Brain microvascular endothelial cell (primary cell): Measurements from ENCODE around the gene PGAP1.

Experiments
- DNase-seq: peaks from one replicate; pipeline ENCODE4 v3.0.0-alpha.2; 2020
- H3K27ac ChIP-seq: fragments of 250-450 bp; sonication (Bioruptor Pico); 2 replicates; pipeline ENCODE4 v1.5.1; 2020; ENCODE audit warnings: mild to moderate bottlenecking, moderate library complexity
- H3K27me3 ChIP-seq: fragments of 250-450 bp; sonication (Bioruptor Pico); replicated peaks from 2 replicates; pipeline ENCODE4 v1.5.1; 2020; ENCODE audit warnings: mild to moderate bottlenecking
- H3K36me3 ChIP-seq: fragments of 250-450 bp; sonication (Bioruptor Pico); replicated peaks from 2 replicates; pipeline ENCODE4 v1.5.1; 2020; ENCODE audit warnings: mild to moderate bottlenecking
- H3K4me3 ChIP-seq: 2 replicates; pipeline ENCODE4 v1.5.1; 2011; ENCODE audit warnings: low read depth, mild to moderate bottlenecking, control low read depth, low read length, moderate library complexity
- in situ Hi-C: cut with HindIII; loops from 2 replicates; pipeline ENCODE4 v1.10.0; 2017; ENCODE audit warnings: low sequenced_read_pairs, low pct_ligation_motif_present
- TF ChIP-seq, protein P1 (sequence below): IDR thresholded peaks from 2 replicates; pipeline ENCODE4 v1.5.1; 2011; ENCODE audit warnings: low read depth, mild to moderate bottlenecking, moderate library complexity, low read length, control low read depth, inconsistent platforms; ENCODE audit errors: missing control alignments

The PGAP1 gene

DNA sequence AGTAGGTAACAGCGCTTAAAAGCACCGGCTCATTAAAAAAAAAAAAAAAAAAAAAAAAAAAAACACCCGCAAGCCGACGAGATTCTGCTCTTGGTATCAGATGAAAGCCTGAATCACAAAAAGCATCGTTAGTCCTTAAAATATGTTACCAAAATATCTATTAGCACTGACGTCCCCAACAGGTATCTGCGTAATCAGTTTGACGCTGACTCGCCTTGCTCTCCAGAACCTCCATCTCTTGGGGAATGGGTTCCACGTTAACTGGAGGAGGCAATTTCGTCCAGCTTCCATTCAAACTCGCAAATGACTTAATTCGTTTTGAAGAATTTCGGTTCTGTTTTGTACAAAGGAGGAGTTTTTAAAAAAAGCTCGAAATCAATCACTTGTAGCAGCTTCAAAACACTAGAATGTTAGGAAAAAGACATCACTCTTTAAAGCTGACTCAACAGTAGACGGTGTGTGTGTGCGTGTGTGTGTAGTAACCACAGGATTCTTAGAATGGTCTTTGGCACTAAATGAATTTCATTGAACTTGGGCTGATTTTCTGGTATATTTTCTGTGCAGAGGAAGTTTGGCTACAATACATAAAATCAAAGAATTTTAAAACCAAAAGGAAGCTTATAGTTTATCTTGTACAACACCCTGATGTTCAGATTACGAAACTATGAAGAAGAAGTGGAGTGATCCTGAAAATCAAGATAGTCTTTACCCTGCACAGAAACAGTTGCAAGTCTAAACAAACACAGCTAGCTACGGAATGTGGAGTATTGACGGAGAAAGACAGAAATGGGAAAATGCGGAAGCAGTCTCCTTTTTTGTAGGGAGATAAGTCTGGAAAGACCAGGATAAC lies 1.1 kb upstream of the PGAP1 start:
- peak overlapping the region; percentile 75 for H3K27ac ChIP-seq
- in situ Hi-C loops = no loop called here
- no peaks in the 10 kb centered on the region for H3K36me3 ChIP-seq
- peak overlapping the region; percentile 88 for H3K4me3 ChIP-seq
- peak; percentile 90 for DNase-seq
- no peaks in the 10 kb centered on the region for H3K27me3 ChIP-seq
- TF ChIP-seq, protein P1, sequence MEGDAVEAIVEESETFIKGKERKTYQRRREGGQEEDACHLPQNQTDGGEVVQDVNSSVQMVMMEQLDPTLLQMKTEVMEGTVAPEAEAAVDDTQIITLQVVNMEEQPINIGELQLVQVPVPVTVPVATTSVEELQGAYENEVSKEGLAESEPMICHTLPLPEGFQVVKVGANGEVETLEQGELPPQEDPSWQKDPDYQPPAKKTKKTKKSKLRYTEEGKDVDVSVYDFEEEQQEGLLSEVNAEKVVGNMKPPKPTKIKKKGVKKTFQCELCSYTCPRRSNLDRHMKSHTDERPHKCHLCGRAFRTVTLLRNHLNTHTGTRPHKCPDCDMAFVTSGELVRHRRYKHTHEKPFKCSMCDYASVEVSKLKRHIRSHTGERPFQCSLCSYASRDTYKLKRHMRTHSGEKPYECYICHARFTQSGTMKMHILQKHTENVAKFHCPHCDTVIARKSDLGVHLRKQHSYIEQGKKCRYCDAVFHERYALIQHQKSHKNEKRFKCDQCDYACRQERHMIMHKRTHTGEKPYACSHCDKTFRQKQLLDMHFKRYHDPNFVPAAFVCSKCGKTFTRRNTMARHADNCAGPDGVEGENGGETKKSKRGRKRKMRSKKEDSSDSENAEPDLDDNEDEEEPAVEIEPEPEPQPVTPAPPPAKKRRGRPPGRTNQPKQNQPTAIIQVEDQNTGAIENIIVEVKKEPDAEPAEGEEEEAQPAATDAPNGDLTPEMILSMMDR = no peak

DNA sequence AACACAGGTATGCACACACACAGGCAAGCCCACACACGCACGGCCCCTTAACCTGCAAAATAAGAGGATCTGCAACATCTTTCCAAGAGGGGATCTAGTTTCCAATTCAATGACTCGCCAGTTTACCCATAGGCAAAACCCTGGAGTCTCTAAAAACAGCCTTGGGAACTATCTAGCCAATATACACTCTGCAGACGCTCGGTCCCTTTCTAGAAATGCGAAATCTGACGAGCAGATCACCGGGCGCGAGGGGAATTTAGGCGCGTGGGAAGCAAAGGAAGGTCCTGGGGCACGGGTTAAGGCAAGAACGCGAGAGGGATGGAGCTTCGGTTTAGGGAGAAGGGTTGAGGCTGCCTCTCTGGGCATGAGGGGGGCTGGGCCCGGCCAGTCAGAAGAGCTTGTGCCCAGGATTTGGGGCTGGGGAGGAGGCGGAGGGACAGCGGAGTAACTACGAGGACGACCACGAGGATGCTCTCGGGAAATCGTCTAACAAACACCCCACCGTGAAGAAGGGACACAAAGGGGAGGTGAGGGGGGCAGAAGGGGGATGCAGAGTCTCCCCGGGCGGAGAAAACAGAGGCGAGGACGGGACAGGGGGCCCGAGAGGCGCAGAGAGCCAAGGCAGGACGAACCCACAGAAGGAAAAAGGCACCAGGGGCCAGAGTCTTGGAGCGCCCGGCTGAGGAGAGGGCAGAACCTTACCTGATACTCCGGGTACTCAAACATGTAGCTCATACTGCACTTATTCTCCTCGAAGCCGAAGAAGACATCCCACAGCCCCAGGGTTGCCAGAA lies 542 bp downstream of the PGAP1 start:
- Histone ChIP-seq H3K4me3 (peak overlapping the region; percentile 88), H3K27ac (peak overlapping the region; percentile 75), H3K36me3 (no peaks in the 10 kb centered on the region), H3K27me3 (no peaks in the 10 kb centered on the region)
- peak; percentile 20 for DNase-seq
- in situ Hi-C loops = no loop called here
- TF ChIP-seq, protein P1 = no peak

DNA sequence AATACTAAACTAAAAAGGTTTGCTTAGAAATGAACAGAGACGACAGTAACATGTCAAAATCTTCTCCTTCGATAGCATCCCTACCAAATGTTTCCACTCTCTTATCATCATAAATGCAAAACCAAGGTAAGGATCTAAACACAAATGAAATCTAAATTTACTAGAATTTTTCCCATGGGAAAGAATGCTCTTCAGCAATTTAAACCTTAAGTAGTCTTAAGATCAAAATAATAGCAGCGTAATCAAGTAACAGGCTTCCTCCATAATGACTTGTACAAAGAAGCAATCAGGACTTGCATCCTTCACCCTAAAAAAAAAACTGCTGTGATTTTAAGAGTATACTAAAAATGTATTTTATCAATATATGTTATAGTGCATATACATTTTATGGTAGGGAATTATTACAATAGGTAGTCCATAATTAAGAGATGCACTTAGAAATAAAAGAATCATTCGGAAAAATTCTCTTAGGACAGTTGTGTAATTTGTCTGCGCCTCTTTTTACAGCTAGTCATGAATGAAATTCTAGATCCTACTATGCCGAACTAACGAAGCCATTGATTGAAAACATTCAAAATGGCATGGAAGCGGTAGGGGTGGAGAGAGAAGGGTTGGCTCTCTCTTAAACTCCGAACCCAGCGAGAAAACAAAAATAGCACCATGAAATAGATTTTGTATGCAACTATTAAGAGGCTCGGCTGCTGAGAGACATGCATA lies 1.3 kb downstream of the PGAP1 start:
- DNase-seq = no peak
- in situ Hi-C loops = no loop called here
- TF ChIP-seq, protein P1 = no peak

DNA sequence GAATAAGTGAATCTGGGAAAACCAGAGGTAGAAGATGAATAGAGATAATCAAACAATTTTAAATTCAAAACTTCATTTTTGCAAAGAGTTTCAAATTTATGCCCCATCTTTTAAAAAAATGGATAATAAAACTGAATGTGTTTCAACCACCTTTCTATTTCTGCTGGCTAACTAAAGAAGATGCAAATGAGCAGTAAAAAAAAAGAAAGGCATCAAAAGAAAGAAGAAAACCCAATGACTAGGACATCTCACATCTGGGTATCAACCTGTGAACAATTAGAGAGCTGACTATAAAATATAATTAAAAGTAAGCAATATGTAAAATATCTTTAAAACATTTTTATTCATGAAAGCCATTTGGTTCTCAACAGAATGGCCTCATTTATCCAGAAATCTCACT lies 2.5 kb downstream of the PGAP1 start:
- in situ Hi-C loops = no loop called here
- H3K4me3 ChIP-seq = no peak overlapping the region
- TF ChIP-seq, protein P1 = no peak

More for the DNA sequence above, 1.3 kb downstream of the PGAP1 start:
- Histone ChIP-seq H3K27ac (peak overlapping the region; percentile 75), H3K27me3 (no peaks in the 10 kb centered on the region), H3K4me3 (peak overlapping the region; percentile 88), H3K36me3 (no peaks in the 10 kb centered on the region)

DNA sequence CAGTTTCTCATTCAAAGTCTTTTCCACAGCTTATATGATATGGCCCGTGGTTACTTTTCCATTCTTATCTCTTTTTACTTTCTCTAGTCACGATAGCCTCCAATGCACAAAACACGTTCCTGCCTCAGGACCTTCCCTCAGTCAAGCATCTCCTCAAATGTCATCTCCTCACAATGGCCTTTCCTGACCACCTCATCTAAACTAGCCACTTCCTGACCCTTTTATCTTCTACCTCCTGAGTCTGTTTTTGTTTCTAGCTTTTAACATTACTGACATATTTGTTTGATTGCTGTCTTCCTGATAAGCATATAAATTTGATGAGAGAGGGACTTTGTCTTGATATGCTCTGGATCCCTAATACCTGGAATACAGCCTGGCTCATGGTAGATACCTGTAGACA lies 7.6 kb downstream of the PGAP1 start:
- TF ChIP-seq, protein P1 = no peak
- H3K36me3 ChIP-seq = peaks cover 4% of the 10 kb centered on the region
- H3K27me3 ChIP-seq = no peaks in the 10 kb centered on the region
- H3K27ac ChIP-seq = no peak overlapping the region
- H3K4me3 ChIP-seq = no peak overlapping the region
- in situ Hi-C loops = no loop called here
- DNase-seq = no peak

More for the DNA sequence above, 2.5 kb downstream of the PGAP1 start:
- no peak overlapping the region for H3K27ac ChIP-seq
- no peaks in the 10 kb centered on the region for H3K27me3 ChIP-seq
- no peak for DNase-seq
- H3K36me3 ChIP-seq = no peaks in the 10 kb centered on the region
